ENCODE data around the gene TMEM129.

DNA sequence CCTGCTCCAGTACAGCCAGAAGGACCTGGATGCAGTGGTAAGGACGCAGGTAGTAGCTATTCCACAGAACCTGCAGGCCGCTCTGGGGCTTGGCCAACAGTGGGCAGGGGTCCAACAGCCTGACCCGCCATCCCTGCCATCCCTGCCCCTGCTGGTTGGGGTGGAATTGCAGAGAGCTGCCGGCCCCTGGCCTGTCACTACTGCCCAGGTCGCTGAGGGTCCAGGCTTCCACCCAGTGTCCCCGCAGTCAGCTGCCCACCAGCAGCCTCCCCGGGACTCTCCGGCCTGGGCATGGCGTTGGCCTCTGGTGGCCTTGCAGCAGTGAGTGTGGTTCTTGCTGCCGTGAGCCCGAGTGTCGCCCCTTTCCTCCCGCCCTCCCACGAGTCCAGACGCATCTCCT is 16.5 kb upstream of the TMEM129 start:
- TF ChIP-seq, protein P1, sequence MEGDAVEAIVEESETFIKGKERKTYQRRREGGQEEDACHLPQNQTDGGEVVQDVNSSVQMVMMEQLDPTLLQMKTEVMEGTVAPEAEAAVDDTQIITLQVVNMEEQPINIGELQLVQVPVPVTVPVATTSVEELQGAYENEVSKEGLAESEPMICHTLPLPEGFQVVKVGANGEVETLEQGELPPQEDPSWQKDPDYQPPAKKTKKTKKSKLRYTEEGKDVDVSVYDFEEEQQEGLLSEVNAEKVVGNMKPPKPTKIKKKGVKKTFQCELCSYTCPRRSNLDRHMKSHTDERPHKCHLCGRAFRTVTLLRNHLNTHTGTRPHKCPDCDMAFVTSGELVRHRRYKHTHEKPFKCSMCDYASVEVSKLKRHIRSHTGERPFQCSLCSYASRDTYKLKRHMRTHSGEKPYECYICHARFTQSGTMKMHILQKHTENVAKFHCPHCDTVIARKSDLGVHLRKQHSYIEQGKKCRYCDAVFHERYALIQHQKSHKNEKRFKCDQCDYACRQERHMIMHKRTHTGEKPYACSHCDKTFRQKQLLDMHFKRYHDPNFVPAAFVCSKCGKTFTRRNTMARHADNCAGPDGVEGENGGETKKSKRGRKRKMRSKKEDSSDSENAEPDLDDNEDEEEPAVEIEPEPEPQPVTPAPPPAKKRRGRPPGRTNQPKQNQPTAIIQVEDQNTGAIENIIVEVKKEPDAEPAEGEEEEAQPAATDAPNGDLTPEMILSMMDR (IDR thresholded peaks at IDR 0.05), result no peak
- TF ChIP-seq KAT7 (CRISPR knock-in tag; IDR thresholded peaks at IDR 0.05; ENCODE audit: borderline replicate concordance), result no peak
- TF ChIP-seq, protein P2, sequence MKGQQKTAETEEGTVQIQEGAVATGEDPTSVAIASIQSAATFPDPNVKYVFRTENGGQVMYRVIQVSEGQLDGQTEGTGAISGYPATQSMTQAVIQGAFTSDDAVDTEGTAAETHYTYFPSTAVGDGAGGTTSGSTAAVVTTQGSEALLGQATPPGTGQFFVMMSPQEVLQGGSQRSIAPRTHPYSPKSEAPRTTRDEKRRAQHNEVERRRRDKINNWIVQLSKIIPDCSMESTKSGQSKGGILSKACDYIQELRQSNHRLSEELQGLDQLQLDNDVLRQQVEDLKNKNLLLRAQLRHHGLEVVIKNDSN (CRISPR knock-in tag; IDR thresholded peaks at IDR 0.05), result no peak
- no peak for TF ChIP-seq CBFB (CRISPR knock-in tag; IDR thresholded peaks at IDR 0.05; ENCODE audit: low read depth)
- no peak for TF ChIP-seq NR3C1 (CRISPR knock-in tag; conservative IDR thresholded peaks at IDR 0.05; ENCODE audit: low read depth)
- TF ChIP-seq TCF7 (CRISPR knock-in tag; IDR thresholded peaks at IDR 0.05; ENCODE audit: low read depth), result no peak
- TF ChIP-seq TEAD4 (CRISPR knock-in tag; IDR thresholded peaks at IDR 0.05), result no peak
- TF ChIP-seq, protein P3, sequence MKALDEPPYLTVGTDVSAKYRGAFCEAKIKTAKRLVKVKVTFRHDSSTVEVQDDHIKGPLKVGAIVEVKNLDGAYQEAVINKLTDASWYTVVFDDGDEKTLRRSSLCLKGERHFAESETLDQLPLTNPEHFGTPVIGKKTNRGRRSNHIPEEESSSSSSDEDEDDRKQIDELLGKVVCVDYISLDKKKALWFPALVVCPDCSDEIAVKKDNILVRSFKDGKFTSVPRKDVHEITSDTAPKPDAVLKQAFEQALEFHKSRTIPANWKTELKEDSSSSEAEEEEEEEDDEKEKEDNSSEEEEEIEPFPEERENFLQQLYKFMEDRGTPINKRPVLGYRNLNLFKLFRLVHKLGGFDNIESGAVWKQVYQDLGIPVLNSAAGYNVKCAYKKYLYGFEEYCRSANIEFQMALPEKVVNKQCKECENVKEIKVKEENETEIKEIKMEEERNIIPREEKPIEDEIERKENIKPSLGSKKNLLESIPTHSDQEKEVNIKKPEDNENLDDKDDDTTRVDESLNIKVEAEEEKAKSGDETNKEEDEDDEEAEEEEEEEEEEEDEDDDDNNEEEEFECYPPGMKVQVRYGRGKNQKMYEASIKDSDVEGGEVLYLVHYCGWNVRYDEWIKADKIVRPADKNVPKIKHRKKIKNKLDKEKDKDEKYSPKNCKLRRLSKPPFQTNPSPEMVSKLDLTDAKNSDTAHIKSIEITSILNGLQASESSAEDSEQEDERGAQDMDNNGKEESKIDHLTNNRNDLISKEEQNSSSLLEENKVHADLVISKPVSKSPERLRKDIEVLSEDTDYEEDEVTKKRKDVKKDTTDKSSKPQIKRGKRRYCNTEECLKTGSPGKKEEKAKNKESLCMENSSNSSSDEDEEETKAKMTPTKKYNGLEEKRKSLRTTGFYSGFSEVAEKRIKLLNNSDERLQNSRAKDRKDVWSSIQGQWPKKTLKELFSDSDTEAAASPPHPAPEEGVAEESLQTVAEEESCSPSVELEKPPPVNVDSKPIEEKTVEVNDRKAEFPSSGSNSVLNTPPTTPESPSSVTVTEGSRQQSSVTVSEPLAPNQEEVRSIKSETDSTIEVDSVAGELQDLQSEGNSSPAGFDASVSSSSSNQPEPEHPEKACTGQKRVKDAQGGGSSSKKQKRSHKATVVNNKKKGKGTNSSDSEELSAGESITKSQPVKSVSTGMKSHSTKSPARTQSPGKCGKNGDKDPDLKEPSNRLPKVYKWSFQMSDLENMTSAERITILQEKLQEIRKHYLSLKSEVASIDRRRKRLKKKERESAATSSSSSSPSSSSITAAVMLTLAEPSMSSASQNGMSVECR (CRISPR knock-in tag; IDR thresholded peaks at IDR 0.05; ENCODE audit: borderline replicate concordance), result no peak
- no peak for TF ChIP-seq ESRRA (CRISPR knock-in tag; IDR thresholded peaks at IDR 0.05; ENCODE audit: borderline replicate concordance)
- TF ChIP-seq, protein P4, sequence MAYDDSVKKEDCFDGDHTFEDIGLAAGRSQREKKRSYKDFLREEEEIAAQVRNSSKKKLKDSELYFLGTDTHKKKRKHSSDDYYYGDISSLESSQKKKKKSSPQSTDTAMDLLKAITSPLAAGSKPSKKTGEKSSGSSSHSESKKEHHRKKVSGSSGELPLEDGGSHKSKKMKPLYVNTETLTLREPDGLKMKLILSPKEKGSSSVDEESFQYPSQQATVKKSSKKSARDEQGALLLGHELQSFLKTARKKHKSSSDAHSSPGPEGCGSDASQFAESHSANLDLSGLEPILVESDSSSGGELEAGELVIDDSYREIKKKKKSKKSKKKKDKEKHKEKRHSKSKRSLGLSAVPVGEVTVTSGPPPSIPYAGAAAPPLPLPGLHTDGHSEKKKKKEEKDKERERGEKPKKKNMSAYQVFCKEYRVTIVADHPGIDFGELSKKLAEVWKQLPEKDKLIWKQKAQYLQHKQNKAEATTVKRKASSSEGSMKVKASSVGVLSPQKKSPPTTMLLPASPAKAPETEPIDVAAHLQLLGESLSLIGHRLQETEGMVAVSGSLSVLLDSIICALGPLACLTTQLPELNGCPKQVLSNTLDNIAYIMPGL (CRISPR knock-in tag; IDR thresholded peaks at IDR 0.05), result no peak
- TF ChIP-seq, protein P5, sequence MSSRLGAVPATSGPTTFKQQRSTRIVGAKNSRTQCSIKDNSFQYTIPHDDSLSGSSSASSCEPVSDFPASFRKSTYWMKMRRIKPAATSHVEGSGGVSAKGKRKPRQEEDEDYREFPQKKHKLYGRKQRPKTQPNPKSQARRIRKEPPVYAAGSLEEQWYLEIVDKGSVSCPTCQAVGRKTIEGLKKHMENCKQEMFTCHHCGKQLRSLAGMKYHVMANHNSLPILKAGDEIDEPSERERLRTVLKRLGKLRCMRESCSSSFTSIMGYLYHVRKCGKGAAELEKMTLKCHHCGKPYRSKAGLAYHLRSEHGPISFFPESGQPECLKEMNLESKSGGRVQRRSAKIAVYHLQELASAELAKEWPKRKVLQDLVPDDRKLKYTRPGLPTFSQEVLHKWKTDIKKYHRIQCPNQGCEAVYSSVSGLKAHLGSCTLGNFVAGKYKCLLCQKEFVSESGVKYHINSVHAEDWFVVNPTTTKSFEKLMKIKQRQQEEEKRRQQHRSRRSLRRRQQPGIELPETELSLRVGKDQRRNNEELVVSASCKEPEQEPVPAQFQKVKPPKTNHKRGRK (CRISPR knock-in tag; IDR thresholded peaks at IDR 0.05; ENCODE audit: borderline replicate concordance), result no peak
- TF ChIP-seq, protein P6, sequence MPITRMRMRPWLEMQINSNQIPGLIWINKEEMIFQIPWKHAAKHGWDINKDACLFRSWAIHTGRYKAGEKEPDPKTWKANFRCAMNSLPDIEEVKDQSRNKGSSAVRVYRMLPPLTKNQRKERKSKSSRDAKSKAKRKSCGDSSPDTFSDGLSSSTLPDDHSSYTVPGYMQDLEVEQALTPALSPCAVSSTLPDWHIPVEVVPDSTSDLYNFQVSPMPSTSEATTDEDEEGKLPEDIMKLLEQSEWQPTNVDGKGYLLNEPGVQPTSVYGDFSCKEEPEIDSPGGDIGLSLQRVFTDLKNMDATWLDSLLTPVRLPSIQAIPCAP (CRISPR knock-in tag; IDR thresholded peaks at IDR 0.05), result no peak
